BLaER1 (cell line): ENCODE results near the gene HCST.

Experiments
- H3K27ac ChIP-seq: shearing (Covaris generic); formaldehyde crosslinking; 2 replicates; pipeline ENCODE4 v1.8.1; 2022
- H3K27me3 ChIP-seq: shearing (Covaris generic); formaldehyde crosslinking; 2 replicates; pipeline ENCODE4 v1.8.1; 2022
- H3K36me3 ChIP-seq: shearing (Covaris generic); formaldehyde crosslinking; 2 replicates; pipeline ENCODE4 v1.8.1; 2022
- H3K4me1 ChIP-seq: shearing (Covaris generic); formaldehyde crosslinking; 2 replicates; pipeline ENCODE4 v1.8.1; 2022
- H3K4me2 ChIP-seq: shearing (Covaris generic); formaldehyde crosslinking; 2 replicates; pipeline ENCODE4 v1.8.1; 2022
- H3K4me3 ChIP-seq: shearing (Covaris generic); formaldehyde crosslinking; 2 replicates; pipeline ENCODE4 v1.8.1; 2022
- H3K9ac ChIP-seq: shearing (Covaris generic); formaldehyde crosslinking; 2 replicates; pipeline ENCODE4 v1.8.1; 2022
- H3K9me3 ChIP-seq: shearing (Covaris generic); formaldehyde crosslinking; 2 replicates; pipeline ENCODE4 v1.8.1; 2022
- H4K20me1 ChIP-seq: shearing (Covaris generic); formaldehyde crosslinking; 2 replicates; pipeline ENCODE4 v1.8.1; 2022
- Cebpa-rat ChIP-seq: shearing (Covaris generic); IDR thresholded peaks from 2 replicates; pipeline ENCODE4 v1.8.1; 2022

Gene HCST

DNA sequence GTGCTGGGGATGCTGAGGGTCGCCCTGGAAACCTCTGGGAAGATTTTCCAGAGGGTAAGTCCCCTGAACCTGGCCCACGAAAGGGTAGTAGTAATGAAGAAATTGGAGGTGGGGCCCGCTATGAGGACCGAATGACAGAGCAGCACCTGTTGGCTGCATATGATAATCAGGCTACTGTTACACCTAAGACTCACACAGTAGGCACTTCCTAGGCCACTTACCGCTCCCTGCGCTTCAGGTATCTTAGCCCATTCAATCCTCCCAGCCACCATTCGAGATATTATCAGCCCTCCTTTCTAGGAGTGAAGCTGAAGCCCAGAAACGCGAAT, 29.5 kb downstream of the HCST start:
- H3K27ac ChIP-seq = no peak overlapping the region

DNA sequence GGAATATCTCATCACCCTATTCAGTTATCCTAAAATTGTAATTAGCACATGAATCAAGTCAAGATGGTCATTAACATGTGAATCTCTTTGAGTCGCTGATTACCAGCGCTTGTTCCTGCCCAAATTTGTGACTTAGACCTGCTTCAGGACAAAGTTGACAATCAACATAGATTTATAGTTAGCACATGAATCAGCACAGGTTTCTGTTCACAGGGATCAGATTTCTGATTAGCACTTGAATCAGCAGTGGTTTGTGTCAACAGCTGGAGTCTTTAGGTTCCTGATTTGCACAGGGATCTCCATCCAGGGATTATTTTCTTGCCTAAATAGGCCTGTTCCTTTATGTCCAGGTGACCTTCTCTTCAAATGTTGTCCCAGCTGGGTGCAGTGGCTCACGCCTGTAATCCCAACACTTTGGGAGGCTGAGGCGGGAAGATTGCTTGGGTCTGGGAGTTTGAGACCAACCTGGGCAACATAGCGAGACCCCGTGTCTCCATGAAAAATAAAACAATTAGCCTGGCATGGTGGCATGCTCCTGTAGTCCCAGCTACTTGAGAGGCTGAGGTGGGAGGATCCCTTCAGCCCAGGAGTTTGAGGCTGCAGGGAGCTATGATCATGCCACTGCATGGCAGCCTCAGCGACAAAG, 30.1 kb downstream of the HCST start:
- H3K27me3 ChIP-seq = peaks cover 15% of the 10 kb centered on the region; the same call in 1 of the 2 replicates
- H3K4me1 ChIP-seq = peaks cover 44% of the 10 kb centered on the region
- H4K20me1 ChIP-seq = peaks cover 6% of the 10 kb centered on the region
- peak overlapping the region; percentile 42; the same call in 1 of the 2 replicates for H3K9ac ChIP-seq
- no peaks in the 10 kb centered on the region for H3K9me3 ChIP-seq
- H3K4me3 ChIP-seq = no peak overlapping the region
- H3K36me3 ChIP-seq = no peaks in the 10 kb centered on the region
- TF ChIP-seq Cebpa-rat = no peak
- no peak overlapping the region for H3K27ac ChIP-seq
- peak overlapping the region; percentile 52; the same call in 1 of the 2 replicates for H3K4me2 ChIP-seq

More for the DNA sequence above, 29.5 kb downstream of the HCST start:
- TF ChIP-seq Cebpa-rat = no peak
- peaks cover 39% of the 10 kb centered on the region for H3K4me1 ChIP-seq
- no peak overlapping the region for H3K4me3 ChIP-seq
- peak overlapping the region; percentile 52 for H3K4me2 ChIP-seq
- H3K36me3 ChIP-seq = no peaks in the 10 kb centered on the region
- H3K9me3 ChIP-seq = no peaks in the 10 kb centered on the region
- H3K9ac ChIP-seq = peak overlapping the region; percentile 42; the same call in 1 of the 2 replicates
- no peaks in the 10 kb centered on the region for H4K20me1 ChIP-seq
- peaks cover 9% of the 10 kb centered on the region; the same call in 1 of the 2 replicates for H3K27me3 ChIP-seq

DNA sequence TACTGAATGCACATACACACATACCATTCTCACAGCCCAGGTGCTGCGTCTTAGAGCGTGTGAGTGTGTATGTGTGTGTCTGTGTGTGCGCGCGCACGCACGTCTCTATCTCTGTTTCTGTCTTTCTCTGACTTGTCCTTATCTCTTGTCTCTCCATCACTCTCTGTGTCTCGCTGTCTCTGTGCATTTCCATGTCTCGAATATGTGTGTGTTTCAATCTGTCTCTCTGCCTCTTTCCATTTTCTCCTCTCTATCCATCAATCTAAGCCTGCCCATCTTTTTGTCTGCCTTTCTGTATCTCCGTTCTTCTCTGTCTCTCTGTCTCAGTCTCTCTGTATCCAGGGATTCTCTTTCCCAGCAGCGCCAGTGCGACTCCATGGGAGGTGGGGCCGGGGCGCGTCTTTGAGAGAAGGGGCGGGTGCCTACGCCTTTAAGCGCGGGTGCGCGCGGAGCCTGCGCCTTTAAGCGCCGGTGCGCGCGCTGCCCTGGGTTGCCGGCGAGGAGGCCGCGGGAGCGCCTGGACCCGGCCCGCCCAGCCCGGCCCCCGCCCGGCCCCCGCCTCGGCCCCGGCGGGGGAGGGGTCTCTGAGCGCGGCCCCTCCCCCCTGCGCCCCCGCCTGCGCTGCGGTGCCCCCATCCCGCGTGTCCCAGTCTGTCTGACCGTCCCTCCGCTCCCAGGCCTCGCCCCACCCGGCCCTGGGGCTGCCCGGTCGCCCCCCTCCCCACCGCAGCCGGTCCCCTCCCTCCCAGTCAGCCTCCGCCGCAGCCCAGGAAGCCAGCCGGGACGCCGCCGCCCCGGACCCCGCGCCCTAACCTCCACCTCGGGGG, 33.8 kb downstream of the HCST start, which contains the start of gene LRFN3:
Gene LRFN3 (plus strand): TSS at position 464 of the 827 bp plus-strand sequence. CDS start 3,052 bp downstream, outside the sequence.
- Histone ChIP-seq H3K4me3 (peak within 1 kb of the TSS; percentile 67), H3K9ac (peak within 1 kb of the TSS; percentile 68), H3K4me2 (peak within 1 kb of the TSS; percentile 84), H3K9me3 (no peaks in the 10 kb centered on the region), H4K20me1 (peaks cover 37% of the 10 kb centered on the region), H3K36me3 (0 out of 2 replicates have a peak, but pooled peaks cover 9% of the 10 kb centered on the region), H3K4me1 (peaks cover 27% of the 10 kb centered on the region), H3K27me3 (peaks cover 25% of the 10 kb centered on the region; the same call in 1 of the 2 replicates), H3K27ac (peak within 1 kb of the TSS; percentile 41; the same call in 1 of the 2 replicates)
- no peak for TF ChIP-seq Cebpa-rat

DNA sequence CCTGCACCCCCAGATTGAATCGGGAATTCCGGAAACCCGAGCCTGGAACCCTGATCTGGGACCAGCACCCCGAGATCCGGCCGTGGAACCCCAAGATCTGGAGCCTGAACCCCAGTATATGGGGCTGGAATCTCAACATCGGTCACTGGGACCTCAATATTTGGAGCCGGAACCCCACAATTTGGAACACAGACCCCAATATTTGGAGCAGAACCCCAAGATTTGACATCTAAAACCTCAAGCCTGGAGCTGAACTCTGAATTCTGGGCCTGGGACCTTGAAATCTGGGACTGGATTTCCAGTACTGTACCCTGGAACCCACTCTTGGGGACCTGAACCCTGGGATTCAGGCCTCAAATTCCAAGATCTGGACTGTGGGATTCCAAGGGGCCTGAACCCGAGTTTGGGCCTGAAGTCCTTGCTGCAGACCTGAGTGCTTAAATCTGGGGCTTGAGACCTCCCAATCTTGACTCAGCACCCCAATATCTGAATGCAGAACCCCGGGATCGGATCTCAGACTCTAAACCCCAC, 34.5 kb downstream of the HCST start:
- Histone ChIP-seq H3K36me3 (0 out of 2 replicates have a peak, but pooled peaks cover 9% of the 10 kb centered on the region), H3K9me3 (no peaks in the 10 kb centered on the region), H3K27ac (peak overlapping the region; percentile 41; the same call in 1 of the 2 replicates), H3K4me1 (peaks cover 26% of the 10 kb centered on the region), H3K4me2 (peak overlapping the region; percentile 84), H3K4me3 (peak overlapping the region; percentile 67), H4K20me1 (peaks cover 37% of the 10 kb centered on the region), H3K9ac (peak overlapping the region; percentile 68), H3K27me3 (peaks cover 25% of the 10 kb centered on the region; the same call in 1 of the 2 replicates)
- no peak for TF ChIP-seq Cebpa-rat

DNA sequence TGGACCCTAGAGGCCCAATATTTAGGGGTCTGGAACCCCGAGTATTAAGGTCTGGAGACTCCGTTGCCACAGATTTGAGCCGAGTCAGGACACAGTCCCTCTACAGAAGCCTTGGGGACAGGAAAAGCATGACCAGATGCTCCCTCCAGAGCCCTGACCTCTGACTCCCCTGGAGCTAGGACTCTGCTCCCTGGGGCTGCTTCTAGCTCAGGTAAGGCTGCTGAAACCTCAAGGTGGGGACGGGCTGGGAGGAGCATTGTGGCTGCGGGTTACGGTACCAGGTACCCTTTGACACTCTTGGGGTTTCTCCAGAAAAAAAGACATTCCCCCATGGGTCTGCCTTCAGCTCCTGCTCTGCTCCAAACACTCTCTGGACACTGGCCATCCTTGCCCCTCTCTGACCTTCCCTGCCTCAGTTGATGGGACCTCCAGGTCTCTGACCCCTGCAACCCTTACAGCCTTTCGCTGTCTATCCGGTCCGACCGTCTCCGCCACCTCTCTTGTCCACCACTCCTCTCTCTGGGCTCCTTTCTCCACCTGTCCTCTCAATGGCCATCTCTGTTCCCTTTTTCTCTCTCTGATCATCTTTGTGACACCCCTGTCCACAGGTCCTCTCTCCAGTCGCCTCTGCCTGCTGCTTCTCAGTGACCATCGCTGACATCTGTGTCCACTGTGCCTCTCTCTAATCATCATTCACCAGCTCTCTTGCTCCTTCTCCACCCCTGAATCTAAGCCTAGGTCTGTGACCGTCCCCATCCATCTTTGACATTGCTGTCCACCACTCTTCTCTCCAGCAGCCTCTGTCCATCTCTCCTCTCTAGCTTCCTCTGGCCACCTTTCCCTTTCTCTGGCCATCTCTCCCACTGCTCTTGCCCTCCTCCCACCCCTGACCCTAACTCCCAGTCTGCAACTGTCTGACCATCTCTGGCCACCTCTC, 35.3 kb downstream of the HCST start:
- Histone ChIP-seq H3K36me3 (0 out of 2 replicates have a peak, but pooled peaks cover 9% of the 10 kb centered on the region), H3K4me2 (peak overlapping the region; percentile 84), H4K20me1 (peaks cover 37% of the 10 kb centered on the region), H3K27me3 (peaks cover 25% of the 10 kb centered on the region; the same call in 1 of the 2 replicates), H3K9ac (peak overlapping the region; percentile 68), H3K27ac (no peak overlapping the region), H3K4me3 (peak overlapping the region; percentile 67), H3K4me1 (peaks cover 23% of the 10 kb centered on the region), H3K9me3 (no peaks in the 10 kb centered on the region)
- TF ChIP-seq Cebpa-rat = no peak

DNA sequence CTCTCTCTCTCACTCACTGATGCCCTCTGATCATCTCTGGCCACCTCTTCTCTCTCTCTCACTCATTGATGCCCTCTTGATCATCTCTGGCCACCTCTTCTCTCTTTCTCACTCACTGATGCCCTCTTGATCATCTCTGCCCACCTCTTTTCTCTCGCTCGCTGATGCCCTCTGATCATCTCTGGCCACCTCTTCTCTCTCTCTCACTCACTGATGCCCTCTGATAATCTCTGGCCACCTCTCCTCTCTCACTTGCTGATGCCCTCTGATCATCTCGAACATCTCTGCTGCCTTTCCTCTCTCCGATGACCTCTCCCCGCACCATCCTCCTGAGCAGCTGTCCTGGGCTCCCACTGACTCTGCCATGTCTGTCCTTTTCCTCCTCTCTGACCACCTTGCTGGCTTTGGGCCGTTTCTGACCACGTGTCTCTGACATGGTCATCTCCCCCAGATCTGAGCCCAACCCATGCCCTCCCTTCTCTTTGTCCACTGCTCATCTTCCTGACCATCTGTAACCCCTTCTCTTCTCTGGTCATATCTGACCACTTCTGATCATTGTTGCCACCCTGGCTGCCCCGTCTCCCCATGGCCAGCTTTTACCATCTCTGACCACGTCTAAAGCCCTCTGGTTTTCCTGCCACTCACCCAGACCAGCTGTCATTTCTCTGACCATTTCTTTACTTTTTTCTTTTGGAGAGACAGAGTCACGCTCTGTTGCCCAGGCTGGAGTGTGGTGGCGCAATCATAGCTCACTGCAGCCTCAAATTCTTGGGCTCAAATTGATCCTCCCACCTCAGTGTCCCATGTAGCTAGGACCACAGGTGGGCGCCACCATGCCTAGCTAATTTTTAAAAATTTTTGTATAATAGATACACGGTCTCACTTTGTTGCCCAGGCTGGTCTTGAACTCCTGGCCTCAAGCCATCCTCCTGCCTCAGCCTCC, 36.2 kb downstream of the HCST start:
- peaks cover 37% of the 10 kb centered on the region for H4K20me1 ChIP-seq
- H3K4me2 ChIP-seq = peak overlapping the region; percentile 84
- H3K4me1 ChIP-seq = peaks cover 23% of the 10 kb centered on the region
- 0 out of 2 replicates have a peak, but pooled peaks cover 9% of the 10 kb centered on the region for H3K36me3 ChIP-seq
- H3K27ac ChIP-seq = no peak overlapping the region
- no peak overlapping the region for H3K4me3 ChIP-seq
- no peak for TF ChIP-seq Cebpa-rat
- peaks cover 25% of the 10 kb centered on the region; the same call in 1 of the 2 replicates for H3K27me3 ChIP-seq
- no peaks in the 10 kb centered on the region for H3K9me3 ChIP-seq
- H3K9ac ChIP-seq = peak overlapping the region; percentile 68; the same call in 1 of the 2 replicates

DNA sequence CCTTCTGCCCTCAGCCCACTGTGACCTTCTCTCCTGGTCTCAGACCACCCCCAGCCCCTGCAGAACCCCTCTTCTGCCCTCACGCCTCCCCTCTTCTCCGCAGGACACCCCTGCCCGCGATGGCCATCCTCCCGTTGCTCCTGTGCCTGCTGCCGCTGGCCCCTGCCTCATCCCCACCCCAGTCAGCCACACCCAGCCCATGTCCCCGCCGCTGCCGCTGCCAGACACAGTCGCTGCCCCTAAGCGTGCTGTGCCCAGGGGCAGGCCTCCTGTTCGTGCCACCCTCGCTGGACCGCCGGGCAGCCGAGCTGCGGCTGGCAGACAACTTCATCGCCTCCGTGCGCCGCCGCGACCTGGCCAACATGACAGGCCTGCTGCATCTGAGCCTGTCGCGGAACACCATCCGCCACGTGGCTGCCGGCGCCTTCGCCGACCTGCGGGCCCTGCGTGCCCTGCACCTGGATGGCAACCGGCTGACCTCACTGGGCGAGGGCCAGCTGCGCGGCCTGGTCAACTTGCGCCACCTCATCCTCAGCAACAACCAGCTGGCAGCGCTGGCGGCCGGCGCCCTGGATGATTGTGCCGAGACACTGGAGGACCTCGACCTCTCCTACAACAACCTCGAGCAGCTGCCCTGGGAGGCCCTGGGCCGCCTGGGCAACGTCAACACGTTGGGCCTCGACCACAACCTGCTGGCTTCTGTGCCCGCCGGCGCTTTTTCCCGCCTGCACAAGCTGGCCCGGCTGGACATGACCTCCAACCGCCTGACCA, 37.2 kb downstream of the HCST start:
- no peak overlapping the region for H3K4me2 ChIP-seq
- H3K9me3 ChIP-seq = no peaks in the 10 kb centered on the region
- TF ChIP-seq Cebpa-rat = no peak
- no peak overlapping the region for H3K4me3 ChIP-seq
- peaks cover 25% of the 10 kb centered on the region; the same call in 1 of the 2 replicates for H3K27me3 ChIP-seq
- 0 out of 2 replicates have a peak, but pooled peaks cover 9% of the 10 kb centered on the region for H3K36me3 ChIP-seq
- peaks cover 42% of the 10 kb centered on the region for H4K20me1 ChIP-seq
- H3K27ac ChIP-seq = no peak overlapping the region
- no peak overlapping the region for H3K9ac ChIP-seq
- peaks cover 23% of the 10 kb centered on the region for H3K4me1 ChIP-seq
